Kidney epithelial cell (primary cell): ENCODE measurements around the gene SFXN1. TPM values are rescaled to one million over a fixed set of nuclear protein-coding genes. Genes with fewer than 3 reads are reported as not detected.

Source experiments
- DNase-seq: peaks from one replicate; pipeline ENCODE4 v3.0.0-alpha.2; 2010; ENCODE audit warnings: low read depth
- H3K27me3 ChIP-seq: 2 replicates; pipeline ENCODE4 v1.6.0; 2011; ENCODE audit warnings: low read length; ENCODE audit not compliant: control insufficient read depth, insufficient read depth
- H3K36me3 ChIP-seq: 2 replicates; pipeline ENCODE4 v1.5.1; 2011; ENCODE audit warnings: low read length; ENCODE audit not compliant: control insufficient read depth, insufficient read depth
- H3K4me3 ChIP-seq: 2 replicates; pipeline ENCODE4 v1.5.1; 2011; ENCODE audit warnings: low read depth, mild to moderate bottlenecking, control low read depth, low read length
- CTCF ChIP-seq: IDR thresholded peaks from 2 replicates; pipeline ENCODE4 v1.5.1; 2011; ENCODE audit warnings: mild to moderate bottlenecking, moderate library complexity, low read length, control low read depth, inconsistent platforms; ENCODE audit not compliant: insufficient read depth, poor library complexity, severe bottlenecking
- total RNA-seq: library from RNA; depleted of rRNA; stranded (reverse); fragments of >200 nt; gene quantifications from 2 replicates; pipeline ENCODE4 v1.2.3, GENCODE V29; 2015

Gene SFXN1
- total RNA-seq, 1 donor from 2014 or later: 55.4 TPM

GRCh38 chr5:175520873-175521272 is 42.5 kb downstream of the SFXN1 start:
- no peaks in the 10 kb centered on the region for H3K27me3 ChIP-seq
- no peak for TF ChIP-seq CTCF
- no peak overlapping the region for H3K4me3 ChIP-seq
- H3K36me3 ChIP-seq: peaks cover 4% of the 10 kb centered on the region
- DNase-seq: no peak

- no peaks in the 10 kb centered on the region for H3K27me3 ChIP-seq
- H3K36me3 ChIP-seq: peaks cover 4% of the 10 kb centered on the region
- TF ChIP-seq CTCF: no peak
- H3K4me3 ChIP-seq: no peak overlapping the region
- DNase-seq: no peak
Measured at GRCh38 chr5:175521313-175521833, 43.0 kb downstream of the SFXN1 start.

GRCh38 chr5:175523292-175523691 is 44.9 kb downstream of the SFXN1 start:
- TF ChIP-seq CTCF: no peak
- no peak for DNase-seq
- peaks cover 1% of the 10 kb centered on the region for H3K36me3 ChIP-seq
- no peak overlapping the region for H3K4me3 ChIP-seq
- H3K27me3 ChIP-seq: no peaks in the 10 kb centered on the region

GRCh38 chr5:175524211-175524610 is 45.9 kb downstream of the SFXN1 start:
- TF ChIP-seq CTCF: no peak
- Histone ChIP-seq H3K4me3 (no peak overlapping the region), H3K27me3 (no peaks in the 10 kb centered on the region), H3K36me3 (peaks cover 1% of the 10 kb centered on the region)
- no peak for DNase-seq

- TF ChIP-seq CTCF: no peak
- no peaks in the 10 kb centered on the region for H3K36me3 ChIP-seq
- no peak overlapping the region for H3K4me3 ChIP-seq
- DNase-seq: no peak
- no peaks in the 10 kb centered on the region for H3K27me3 ChIP-seq
Measured at GRCh38 chr5:175526691-175527090, 48.3 kb downstream of the SFXN1 start.

- no peaks in the 10 kb centered on the region for H3K27me3 ChIP-seq
- no peak overlapping the region for H3K4me3 ChIP-seq
- no peaks in the 10 kb centered on the region for H3K36me3 ChIP-seq
- no peak for DNase-seq
- TF ChIP-seq CTCF: no peak
Measured at GRCh38 chr5:175531361-175531760, 53.0 kb downstream of the SFXN1 start.
